HG02884 (cell line): ENCODE measurements around the gene KCNQ1OT1.

ENCODE experiments used
- ATAC-seq: cut with Tn5 transposase; IDR thresholded peaks from one replicate; pipeline ENCODE4 v1.9.1; 2021; ENCODE audit warnings: mild to moderate bottlenecking, moderate library complexity; ENCODE audit not compliant: unreplicated experiment

KCNQ1OT1 gene

DNA sequence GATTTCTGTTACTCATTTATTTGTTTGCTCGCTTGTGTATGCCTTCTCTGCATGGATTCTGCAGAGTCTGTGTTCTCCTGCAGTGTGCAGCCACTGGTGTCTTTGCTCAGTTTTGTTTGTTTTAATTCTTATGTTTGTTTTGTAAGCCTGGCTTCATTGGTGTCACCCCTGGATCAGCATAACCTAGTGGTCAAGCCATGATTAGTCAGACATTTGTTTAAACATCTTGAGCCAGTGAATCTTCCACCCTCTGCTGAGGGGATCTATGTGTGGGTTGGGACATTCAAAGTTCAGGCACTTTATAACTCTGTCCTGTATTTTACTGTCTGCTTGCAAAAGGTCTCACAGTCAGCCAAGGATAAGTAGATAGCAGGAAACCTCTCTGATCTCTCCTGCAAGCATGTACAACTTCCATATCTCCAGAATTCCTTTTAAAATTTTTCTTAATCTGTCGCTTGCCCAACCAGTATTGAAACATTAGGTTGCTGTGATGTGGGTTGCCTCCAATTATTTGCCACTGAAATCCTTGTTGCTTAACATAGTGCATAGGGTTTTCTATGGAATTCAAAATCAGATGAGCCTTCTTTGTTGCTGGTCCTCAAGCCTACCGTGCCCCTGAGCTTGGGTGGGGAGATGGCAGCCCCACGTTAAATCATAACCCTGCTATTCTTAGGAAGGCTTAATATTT, 86.8 kb downstream of the KCNQ1OT1 start:
- ATAC-seq = no peak

- no peak for ATAC-seq
These were observed 90.4 kb downstream of the KCNQ1OT1 start for GRCh38 chr11:2609345-2609744.

GRCh38 chr11:2599561-2600189, 100.1 kb downstream of the KCNQ1OT1 start:
- ATAC-seq = no peak

DNA sequence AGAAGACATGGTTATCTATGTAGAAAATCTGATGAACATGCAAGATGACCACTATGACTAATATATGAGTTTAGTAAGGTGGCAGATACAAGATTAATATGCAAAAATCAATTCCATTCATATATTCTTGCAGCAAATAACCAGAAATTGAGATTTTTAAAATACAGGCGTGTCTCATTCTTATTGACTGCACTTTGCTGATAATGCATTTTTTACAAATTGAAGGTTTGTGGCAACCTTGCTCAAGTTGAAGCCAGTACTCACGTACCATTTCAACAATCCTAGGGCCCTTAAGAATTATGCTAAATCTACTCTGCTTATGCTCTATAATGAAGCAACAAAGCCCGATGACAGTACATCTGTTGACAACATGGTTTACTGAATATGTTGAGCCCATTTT, 104.6 kb downstream of the KCNQ1OT1 start:
- no peak for ATAC-seq

- no peak for ATAC-seq
These were observed 105.5 kb downstream of the KCNQ1OT1 start for GRCh38 chr11:2594267-2594666.

- ATAC-seq = no peak
These were observed 106.3 kb downstream of the KCNQ1OT1 start for GRCh38 chr11:2593393-2593950.

DNA sequence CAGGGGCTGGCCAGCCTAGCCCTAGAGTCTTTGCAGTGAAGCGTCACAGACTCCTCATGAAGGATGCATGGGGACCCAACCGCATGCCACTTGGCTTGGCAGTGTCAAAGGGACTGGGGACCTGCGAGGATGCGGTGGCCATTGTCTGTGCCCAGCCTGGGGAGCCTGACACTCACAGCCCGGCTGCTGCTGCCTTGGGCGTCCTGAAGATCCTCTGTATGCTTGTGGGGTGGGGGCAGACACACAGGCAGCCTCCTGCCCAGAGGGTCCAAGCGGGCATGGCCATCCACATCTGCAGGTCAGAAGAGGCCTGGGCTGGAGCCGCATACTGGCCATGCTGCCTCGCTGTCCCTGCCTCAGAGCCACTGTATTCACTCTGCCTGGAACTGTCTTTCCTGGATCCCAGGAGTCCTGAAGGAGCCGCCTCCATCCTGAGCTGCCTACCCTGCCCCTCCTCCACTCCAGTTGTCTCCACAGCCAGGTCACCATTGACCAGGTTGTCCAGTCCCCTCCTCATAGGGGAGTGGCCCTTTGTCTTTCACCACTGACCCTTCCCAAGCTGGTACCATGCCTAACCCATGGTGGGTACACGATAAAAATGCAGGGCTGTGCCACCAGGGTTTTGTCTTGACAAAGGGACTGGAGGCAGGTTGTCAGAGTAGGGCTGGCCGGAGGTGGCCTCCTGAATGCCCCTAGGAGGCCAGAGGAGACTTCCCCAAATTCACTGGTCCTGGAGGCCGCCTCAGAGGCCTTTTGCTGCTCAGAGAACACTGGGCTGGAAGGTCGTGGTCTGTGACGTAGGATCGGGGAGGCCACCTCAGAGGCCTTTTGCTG, 107.0 kb downstream of the KCNQ1OT1 start:
- no peak for ATAC-seq

- ATAC-seq = no peak
These were observed 108.0 kb downstream of the KCNQ1OT1 start for GRCh38 chr11:2591805-2592204.

- no peak for ATAC-seq
These were observed 108.6 kb downstream of the KCNQ1OT1 start for GRCh38 chr11:2590965-2591754.

- ATAC-seq = no peak
These were observed 109.4 kb downstream of the KCNQ1OT1 start for GRCh38 chr11:2590131-2590964.

DNA sequence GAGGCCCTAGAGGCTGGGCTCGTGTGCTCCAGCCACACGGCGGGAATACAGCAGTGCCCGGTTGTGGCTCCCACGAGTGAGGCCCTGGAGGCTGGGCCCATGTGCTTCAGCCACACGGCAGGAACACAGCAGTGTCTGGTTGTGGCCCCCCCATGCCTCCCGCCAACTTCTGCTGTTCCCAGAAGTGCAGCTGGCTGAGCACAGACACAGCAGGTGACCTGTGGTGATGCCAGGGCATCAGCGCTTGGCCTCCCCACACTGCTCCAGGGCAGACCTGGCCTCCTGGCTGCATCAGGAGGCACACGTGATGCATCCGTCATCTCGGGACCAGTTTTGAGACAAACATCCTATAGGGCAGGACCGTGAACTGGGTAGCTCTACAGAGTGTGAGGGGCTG, 110.3 kb downstream of the KCNQ1OT1 start:
- no peak for ATAC-seq

DNA sequence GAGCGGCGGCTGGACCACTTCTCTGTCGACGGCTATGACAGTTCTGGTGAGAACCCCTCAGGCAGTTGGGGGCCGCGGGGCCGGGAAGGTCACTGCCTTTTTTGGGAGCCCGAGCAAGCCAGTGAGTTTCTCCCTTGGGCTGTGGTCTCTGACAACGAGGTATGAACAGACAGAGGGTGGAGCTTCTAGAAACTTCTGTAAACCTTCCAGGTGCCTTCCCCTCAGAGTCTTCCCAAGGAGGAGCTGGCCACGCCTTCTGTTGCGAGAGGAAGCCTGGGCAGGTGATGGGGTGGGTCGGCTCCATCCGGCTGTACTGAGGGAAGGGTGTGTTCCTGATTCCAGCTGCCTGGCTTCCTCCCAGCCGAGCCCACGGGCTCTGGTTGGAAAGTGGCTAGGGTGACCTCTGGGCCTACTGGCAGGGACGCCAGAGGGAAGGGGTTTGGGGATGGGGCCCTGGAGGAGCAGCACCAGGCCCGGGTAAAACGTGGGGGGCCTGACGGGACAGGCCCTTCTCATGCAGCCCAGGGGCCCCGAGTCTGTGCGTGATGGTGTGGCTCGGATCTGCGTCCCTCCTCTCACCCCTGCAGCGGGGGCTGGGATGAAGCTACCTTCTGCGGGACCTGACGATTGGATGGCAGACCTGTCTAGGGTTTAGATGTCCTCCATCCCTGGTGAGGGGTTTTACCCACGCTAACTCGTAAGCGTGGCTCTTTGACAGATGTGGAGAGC, 110.8 kb downstream of the KCNQ1OT1 start:
- no peak for ATAC-seq

DNA sequence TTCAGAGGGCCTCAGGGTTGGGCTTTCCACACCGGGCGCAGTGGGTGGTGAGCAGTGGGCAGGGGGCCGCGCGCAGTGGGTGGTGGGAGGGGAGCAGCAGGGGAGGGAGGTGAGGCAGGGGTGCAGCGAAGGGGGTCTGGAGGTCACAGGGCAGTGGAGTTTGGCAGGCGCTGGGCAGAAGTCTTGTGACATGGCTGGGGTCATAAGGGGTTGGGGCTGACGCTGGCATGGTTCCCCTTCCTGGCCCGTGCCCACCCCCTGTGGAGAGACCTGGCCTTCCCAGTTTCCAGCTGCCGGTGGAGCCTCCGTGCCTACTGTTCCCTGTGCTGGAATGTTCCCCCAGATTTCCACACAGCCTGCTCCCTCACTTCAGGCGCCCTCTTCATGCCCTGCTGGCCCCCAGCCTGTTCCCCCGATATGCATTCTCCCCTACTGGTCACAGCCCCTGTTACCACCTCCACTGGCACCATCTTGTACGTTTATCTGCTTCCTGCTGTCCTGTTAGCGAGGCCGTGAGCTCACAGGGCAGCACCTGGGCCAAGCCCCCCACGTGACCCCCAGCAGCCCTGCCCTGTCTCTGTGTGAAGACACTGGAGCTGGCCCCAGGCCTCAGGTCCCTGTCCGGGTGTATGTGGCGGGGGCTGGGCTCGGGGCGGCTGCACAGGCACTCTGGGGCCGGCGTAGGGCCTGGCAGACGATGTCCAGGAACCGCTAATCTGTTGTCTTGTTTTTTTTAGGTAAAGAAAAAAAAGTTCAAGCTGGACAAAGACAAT, 111.6 kb downstream of the KCNQ1OT1 start:
- ATAC-seq = no peak

- ATAC-seq = no peak
These were observed 112.5 kb downstream of the KCNQ1OT1 start for GRCh38 chr11:2587132-2587930.

- ATAC-seq = no peak
These were observed 113.0 kb downstream of the KCNQ1OT1 start for GRCh38 chr11:2586793-2587131.

DNA sequence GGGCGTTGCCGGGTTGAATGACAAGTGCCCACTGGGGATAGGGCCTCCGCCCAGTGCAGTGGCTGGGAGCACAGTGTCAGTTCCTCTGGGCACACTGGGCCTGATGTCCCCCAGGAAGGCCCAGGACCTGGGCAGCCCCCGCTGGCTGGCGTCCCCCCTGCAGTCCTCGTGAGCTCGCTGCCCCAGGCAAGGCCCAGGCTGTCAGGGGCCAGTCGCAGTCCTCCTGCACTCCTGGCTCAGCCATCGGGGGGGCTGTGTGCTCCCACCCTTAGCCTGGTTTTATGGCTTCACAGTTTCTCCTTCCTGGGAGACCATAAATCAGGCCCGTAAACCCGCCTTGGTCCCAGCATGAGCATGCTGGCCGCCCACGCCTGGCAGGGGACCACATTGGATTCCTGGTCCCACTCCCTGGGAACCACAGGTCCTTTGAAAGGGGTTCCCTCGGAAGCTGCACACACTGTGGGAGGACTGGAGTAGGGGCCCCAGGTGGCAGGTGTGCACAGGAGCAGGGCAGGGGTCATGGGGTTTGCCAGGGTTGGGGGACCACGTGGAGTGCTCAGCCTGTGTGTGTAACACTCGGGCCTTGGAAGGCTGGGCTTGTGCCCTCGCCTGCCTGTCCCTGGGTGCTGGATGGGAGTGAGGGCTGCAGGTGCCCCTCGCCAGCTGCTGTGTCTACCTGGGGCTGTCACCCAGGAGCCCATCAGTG, 113.6 kb downstream of the KCNQ1OT1 start:
- no peak for ATAC-seq

DNA sequence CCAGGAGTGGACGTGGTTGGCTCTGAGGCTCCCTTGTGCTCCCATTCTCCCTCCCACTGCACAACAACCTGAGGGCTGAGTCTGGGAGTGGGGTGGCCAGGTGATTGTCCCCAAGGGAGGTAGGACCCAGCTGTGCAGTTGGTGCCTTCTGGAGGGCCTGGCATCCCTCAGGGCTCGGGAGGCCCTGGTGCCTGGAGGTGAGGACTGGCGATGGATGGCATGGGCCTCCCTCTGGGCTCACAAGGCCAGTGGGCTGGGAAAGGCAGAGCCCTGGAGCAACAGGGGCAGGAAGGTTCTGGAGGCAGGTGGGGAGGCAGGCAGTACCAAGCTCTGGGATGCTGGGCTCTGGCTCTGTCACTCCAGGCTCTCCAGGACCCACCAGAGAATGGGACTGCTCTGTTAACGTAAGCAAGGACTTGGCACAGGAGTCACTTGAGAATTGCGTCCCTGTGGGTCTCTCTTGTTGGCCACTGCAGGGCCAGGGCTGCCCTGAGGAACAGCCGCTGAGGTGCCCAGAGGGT, 114.2 kb downstream of the KCNQ1OT1 start:
- no peak for ATAC-seq
